Lung (tissue), 12 donors: ENCODE measurements around the gene STXBP6. TPM values are rescaled to one million over a fixed set of nuclear protein-coding genes. Genes with fewer than 3 reads are reported as not detected.

ENCODE experiments used
- ATAC-seq: fragments of 200-7000 bp; cut with Tn5 transposase; one replicate; pipeline ENCODE4 v1.9.1; 2020; ENCODE audit warnings: moderate number of reproducible peaks; ENCODE audit not compliant: insufficient read depth, low FRiP score
- DNase-seq, 3 donors: peaks; one replicate each; pipeline ENCODE4 v3.0.0-alpha.2; 2013 to 2017
- H3K27ac ChIP-seq, 2 donors: one replicate each; pipeline ENCODE4 v1.5.1; 2013; ENCODE audit warnings: mild to moderate bottlenecking in 2 of 2, moderate library complexity in 2 of 2, control low read depth in 1 of 2, inconsistent platforms in 1 of 2, low read depth in 1 of 2, low read length in 1 of 2
- H3K27me3 ChIP-seq, 3 donors: one replicate each; pipeline ENCODE4 v1.5.1; 2013; ENCODE audit warnings: low read length in 2 of 3; ENCODE audit not compliant: control insufficient read depth in 3 of 3, insufficient read depth in 3 of 3
- H3K36me3 ChIP-seq, 4 donors: one replicate each; pipeline ENCODE4 v1.5.1; 2013; ENCODE audit warnings: low read length in 4 of 4, mild to moderate bottlenecking in 1 of 4, moderate library complexity in 1 of 4; ENCODE audit not compliant: control insufficient read depth in 4 of 4, insufficient read depth in 4 of 4
- H3K4me1 ChIP-seq, 5 donors: one replicate each; pipeline ENCODE4 v1.5.1; 2013; ENCODE audit warnings: low read length in 5 of 5, mild to moderate bottlenecking in 2 of 5, moderate library complexity in 1 of 5; ENCODE audit not compliant: control insufficient read depth in 5 of 5, insufficient read depth in 5 of 5
- H3K4me3 ChIP-seq: one replicate; pipeline ENCODE4 v1.5.1; 2013; ENCODE audit warnings: mild to moderate bottlenecking, control low read depth, moderate library complexity
- H3K9ac ChIP-seq, 2 donors: one replicate each; pipeline ENCODE4 v1.5.1; 2013; ENCODE audit warnings: low read length in 2 of 2, control low read depth in 1 of 2; ENCODE audit not compliant: insufficient read depth in 1 of 2
- H3K9me3 ChIP-seq, 4 donors: one replicate each; pipeline ENCODE4 v1.5.1; 2013; ENCODE audit warnings: low read length in 3 of 4, mild to moderate bottlenecking in 1 of 4, moderate library complexity in 1 of 4; ENCODE audit not compliant: control insufficient read depth in 4 of 4, insufficient read depth in 3 of 4
- CTCF ChIP-seq: IDR thresholded peaks from 2 replicates; pipeline ENCODE4 v1.5.1; 2012; ENCODE audit warnings: mild to moderate bottlenecking; ENCODE audit errors: control extremely low read depth, extremely low read depth
- WGBS, 2 donors: extraction: QIAGEN DNeasy Blood & Tissue Kit; methylation state at CpG; one replicate each; pipeline ENCODE4 v1.1.7; 2013; 5-methylcytosine and 5-hydroxymethylcytosine counted together
- polyA plus RNA-seq, 2 donors: library from polyadenylated mRNA; stranded (reverse); fragments of 200-250 nt; gene quantifications; one replicate each; pipeline ENCODE4 v1.2.1, GENCODE V29; 2013
- total RNA-seq, 2 donors: library from RNA; depleted of rRNA in 1 of 2; stranded (reverse); fragments of >200 nt in 1 of 2; gene quantifications; one replicate each; pipeline ENCODE4 v1.2.1, GENCODE V29; 2014 to 2021
- donor health status: control.
- donor health status: control.
- donor health status: Bipolar disorder and iron deficiency.
- donor health status: healthy.
- donor health status: DM: yes; HTN: yes; CAD: no.

STXBP6 gene
- total and polyA plus RNA-seq, 4 donors: 9.3 to 42.5 (median 10.5) TPM

DNA sequence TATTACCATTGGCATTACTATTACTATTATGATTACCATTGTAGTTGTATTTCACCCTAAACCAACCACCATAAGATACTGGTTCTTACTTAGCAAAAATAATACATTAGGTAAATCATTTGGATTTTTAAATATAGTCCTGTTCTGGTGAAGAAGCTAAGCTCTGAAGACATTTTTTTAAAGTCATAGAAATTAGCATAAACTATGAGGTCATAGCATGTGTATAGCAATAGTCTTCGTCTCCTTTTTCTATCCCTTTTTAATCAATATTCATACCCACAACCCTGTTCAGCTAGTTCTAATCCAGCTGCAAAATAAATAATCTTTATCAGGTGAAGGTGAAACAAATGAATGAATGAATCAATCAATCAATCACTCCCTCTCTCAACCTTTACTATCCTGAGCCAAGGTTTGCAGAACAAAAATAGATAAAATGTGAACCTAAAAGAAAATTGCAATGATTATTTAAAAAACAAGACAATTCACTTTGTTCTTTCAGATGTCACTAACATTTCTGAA lies 134.5 kb downstream of the STXBP6 start:
- H3K27me3 ChIP-seq: no peaks in the 10 kb centered on the region
- peaks cover 2 to 33% (median 26%) of the 10 kb centered on the region in 5 donors for H3K4me1 ChIP-seq
- H3K9me3 ChIP-seq: no peaks in the 10 kb centered on the region
- TF ChIP-seq CTCF: no peak
- H3K9ac ChIP-seq: no peak overlapping the region
- 82 to 86% methylated on average over 1 of the region's 1 CpG for WGBS, 2 donors
- ATAC-seq: no peak
- no peak overlapping the region for H3K4me3 ChIP-seq
- H3K36me3 ChIP-seq: no peaks in the 10 kb centered on the region
- no peak for DNase-seq
- H3K27ac ChIP-seq: no peak overlapping the region

GRCh38 chr14:24913746-24914145 lies 136.2 kb downstream of the STXBP6 start:
- H3K9ac ChIP-seq: no peak overlapping the region
- no peaks in the 10 kb centered on the region for H3K36me3 ChIP-seq
- DNase-seq: no peak
- H3K9me3 ChIP-seq: no peaks in the 10 kb centered on the region
- ATAC-seq: no peak
- no peak for TF ChIP-seq CTCF
- 77 to 87% methylated on average over 1 of the region's 1 CpG for WGBS, 2 donors
- no peak overlapping the region for H3K27ac ChIP-seq
- peaks cover 2 to 36% (median 26%) of the 10 kb centered on the region in 5 donors for H3K4me1 ChIP-seq
- no peak overlapping the region for H3K4me3 ChIP-seq
- H3K27me3 ChIP-seq: no peaks in the 10 kb centered on the region

DNA sequence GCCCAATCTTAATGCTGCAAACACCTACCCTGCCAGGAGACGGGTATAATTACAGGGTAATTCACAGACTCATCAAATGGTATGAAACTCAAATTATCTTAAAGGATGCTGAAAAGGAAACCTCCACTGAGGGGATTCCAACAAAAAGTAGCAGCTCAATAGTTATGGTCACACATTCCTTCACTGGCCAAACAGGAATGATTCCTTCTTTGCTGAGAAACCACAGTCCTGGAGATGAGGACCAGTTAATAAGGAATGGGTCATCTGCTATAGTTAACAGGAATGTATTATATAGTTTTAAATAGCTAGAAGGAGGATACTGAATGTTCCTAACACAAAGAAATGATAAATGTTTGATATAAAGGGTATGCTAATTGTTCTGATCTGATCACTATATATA lies 136.9 kb downstream of the STXBP6 start:
- H3K4me1 ChIP-seq: peaks cover 3 to 35% (median 26%) of the 10 kb centered on the region in 5 donors
- H3K4me3 ChIP-seq: no peak overlapping the region
- no peaks in the 10 kb centered on the region for H3K9me3 ChIP-seq
- no peaks in the 10 kb centered on the region for H3K36me3 ChIP-seq
- ATAC-seq (no peak), DNase-seq (no peak)
- 95 to 98% methylated on average over 1 of the region's 1 CpG for WGBS, 2 donors
- no peak overlapping the region for H3K9ac ChIP-seq
- no peak for TF ChIP-seq CTCF
- H3K27me3 ChIP-seq: no peaks in the 10 kb centered on the region
- no peak overlapping the region for H3K27ac ChIP-seq
